Stomach (tissue), 4 donors: ENCODE measurements around the gene SLC6A12.

ENCODE experiments used
- CTCF ChIP-seq, 7 experiments: fragments of 450-650 bp in 4 of 7; fragments of 200-600 bp in 3 of 7; sonication (generic) in 3 of 7; IDR thresholded peaks; one replicate each; pipeline ENCODE4 v1.5.1; 2016 to 2019; ENCODE audit warnings: antibody characterized with exemption in 7 of 7, control low read depth in 2 of 7, mild to moderate bottlenecking in 1 of 7
- POLR2A ChIP-seq, 4 donors: fragments of 450-650 bp; IDR thresholded peaks; one replicate each; pipeline ENCODE4 v1.6.1; 2016; ENCODE audit warnings: antibody characterized with exemption in 4 of 4, control low read depth in 2 of 4, mild to moderate bottlenecking in 1 of 4, moderate library complexity in 1 of 4
- POLR2AphosphoS5 ChIP-seq, 3 donors: sonication (generic); formaldehyde crosslinking; IDR thresholded peaks; one replicate each; pipeline ENCODE4 v1.6.1; 2016; ENCODE audit warnings: antibody characterized with exemption in 3 of 3

DNA sequence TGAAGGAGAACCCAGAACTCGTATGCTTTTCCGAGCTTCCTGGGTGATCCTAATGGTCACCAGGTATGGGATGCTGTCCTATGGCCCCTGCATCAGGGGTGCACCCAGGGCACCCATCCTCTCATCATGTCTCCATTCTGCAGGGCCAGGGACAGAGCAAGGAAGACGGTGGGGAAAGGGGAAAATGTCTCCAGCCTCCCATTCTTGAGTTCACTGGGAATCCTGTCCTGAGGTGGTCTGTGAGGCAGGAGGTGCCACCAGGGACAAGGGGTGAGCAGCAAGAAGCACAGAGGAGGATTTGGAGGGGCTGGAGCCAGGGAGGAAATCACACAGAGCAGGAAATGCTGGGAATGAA is 14.9 kb upstream of the SLC6A12 start:
- TF ChIP-seq POLR2AphosphoS5 (IDR thresholded peaks at IDR 0.05) = no peak
- no peak for TF ChIP-seq CTCF (IDR thresholded peaks at IDR 0.05)
- TF ChIP-seq POLR2A (IDR thresholded peaks at IDR 0.05) = no peak
